RWPE1 (cell line): Measurements from ENCODE around the gene ABI1.

Experiments used
- CTCF ChIA-PET: fragments of 350-600 bp; sonication (Branson Sonifier 250); formaldehyde crosslinking; extraction: SDS; loops from one replicate; lab custom pipeline; 2021; lab: Yijun Ruan, JAX
- POLR2A ChIA-PET: fragments of 400-600 bp; formaldehyde crosslinking; extraction: SDS; loops from one replicate; lab custom pipeline; 2020; ENCODE audit warnings: antibody characterized with exemption; ENCODE audit not compliant: low non-redundant PET; lab: Yijun Ruan, JAX
- DNase-seq: peaks from one replicate; pipeline ENCODE4 v3.0.0; 2012; ENCODE audit warnings: low spot score
- H3K27ac ChIP-seq: fragments of 450-650 bp; 2 replicates; pipeline ENCODE4 v1.5.1; 2017
- TF ChIP-seq, protein P1 (sequence below): fragments of 450-650 bp; conservative IDR thresholded peaks from 2 replicates; pipeline ENCODE4 v1.5.1; 2017; ENCODE audit warnings: low read depth, mild to moderate bottlenecking

The ABI1 gene

DNA sequence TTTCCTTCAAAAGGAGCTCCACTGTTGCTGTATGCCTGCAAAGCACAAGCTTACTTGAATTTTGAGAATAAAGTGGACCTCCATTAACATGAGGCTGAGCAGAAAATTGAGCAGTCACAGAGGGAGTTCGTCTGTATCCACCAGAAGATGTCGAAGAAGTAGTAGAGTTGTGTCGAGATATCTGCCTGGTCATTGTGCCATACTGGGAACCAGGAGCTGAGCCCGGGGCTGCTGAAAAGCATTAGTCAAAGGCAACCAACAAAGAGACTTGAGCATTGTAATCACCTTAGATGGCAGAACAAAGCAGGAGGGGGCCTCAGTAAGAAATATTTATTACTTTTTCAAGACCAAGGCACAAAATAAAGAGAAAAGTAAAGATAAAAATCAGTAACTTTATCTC, 101.8 kb downstream of the ABI1 start:
- POLR2A ChIA-PET: no interaction called here
- no peak overlapping the region for H3K27ac ChIP-seq
- TF ChIP-seq, protein P1, sequence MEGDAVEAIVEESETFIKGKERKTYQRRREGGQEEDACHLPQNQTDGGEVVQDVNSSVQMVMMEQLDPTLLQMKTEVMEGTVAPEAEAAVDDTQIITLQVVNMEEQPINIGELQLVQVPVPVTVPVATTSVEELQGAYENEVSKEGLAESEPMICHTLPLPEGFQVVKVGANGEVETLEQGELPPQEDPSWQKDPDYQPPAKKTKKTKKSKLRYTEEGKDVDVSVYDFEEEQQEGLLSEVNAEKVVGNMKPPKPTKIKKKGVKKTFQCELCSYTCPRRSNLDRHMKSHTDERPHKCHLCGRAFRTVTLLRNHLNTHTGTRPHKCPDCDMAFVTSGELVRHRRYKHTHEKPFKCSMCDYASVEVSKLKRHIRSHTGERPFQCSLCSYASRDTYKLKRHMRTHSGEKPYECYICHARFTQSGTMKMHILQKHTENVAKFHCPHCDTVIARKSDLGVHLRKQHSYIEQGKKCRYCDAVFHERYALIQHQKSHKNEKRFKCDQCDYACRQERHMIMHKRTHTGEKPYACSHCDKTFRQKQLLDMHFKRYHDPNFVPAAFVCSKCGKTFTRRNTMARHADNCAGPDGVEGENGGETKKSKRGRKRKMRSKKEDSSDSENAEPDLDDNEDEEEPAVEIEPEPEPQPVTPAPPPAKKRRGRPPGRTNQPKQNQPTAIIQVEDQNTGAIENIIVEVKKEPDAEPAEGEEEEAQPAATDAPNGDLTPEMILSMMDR: no peak
- CTCF ChIA-PET: no interaction called here
- no peak for DNase-seq

DNA sequence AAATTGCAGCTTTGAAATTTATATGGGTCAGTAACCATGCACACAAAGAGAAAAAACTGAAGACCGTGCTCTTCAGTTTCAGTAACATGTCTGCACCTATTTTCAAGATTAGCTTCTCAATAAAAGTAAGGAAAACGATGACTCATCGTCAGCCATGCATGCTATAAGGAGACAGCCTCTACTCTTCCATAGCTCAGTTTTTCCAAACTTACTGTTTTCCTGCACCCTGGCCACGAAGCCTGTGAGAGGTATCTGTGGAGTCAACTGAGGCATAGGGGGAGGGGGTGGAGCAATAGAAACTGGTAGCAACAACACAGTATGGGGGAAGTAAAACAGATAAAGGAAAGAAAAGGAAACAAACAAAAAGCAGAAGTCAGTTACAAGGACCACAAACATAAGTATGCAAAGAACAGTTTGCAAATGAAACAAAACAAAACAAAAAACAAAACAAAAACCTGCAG, 105.3 kb downstream of the ABI1 start:
- TF ChIP-seq, protein P1: no peak
- no peak overlapping the region for H3K27ac ChIP-seq
- POLR2A ChIA-PET: no interaction called here
- CTCF ChIA-PET: interaction anchor here (0.5 to 1.3 kb wide), 5 partner anchors 11 to 126 kb away, joined by 3 to 4 read pairs (median 3); no protein-coding TSS in a partner anchor
- DNase-seq: peak; percentile 46

GRCh38 chr10:26746061-26746460, 114.7 kb downstream of the ABI1 start:
- ChIA-PET POLR2A (no interaction called here), CTCF (interaction anchor here (0.7 kb wide), 1 partner anchor 335 kb away, joined by 4 read pairs; no protein-coding TSS in a partner anchor)
- no peak for DNase-seq
- H3K27ac ChIP-seq: no peak overlapping the region
- TF ChIP-seq, protein P1: no peak

DNA sequence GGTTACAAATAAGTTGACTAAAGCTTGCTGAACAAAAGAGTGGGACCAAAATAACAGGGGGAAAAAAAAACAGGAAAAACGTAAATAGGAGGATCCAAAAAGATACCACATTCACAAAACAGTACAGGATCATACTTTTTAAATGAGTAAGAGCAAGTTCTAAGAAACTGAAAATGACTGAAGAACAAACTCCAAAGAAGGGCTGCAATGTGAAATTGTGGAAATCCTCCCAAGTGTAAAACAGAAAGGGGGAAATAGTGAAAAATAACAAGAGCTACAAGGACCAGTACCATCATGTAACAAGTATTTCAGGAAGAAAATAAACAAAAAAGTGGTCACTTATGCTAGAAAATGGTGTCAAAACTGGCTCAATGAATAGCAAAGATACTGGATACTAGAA, 116.9 kb downstream of the ABI1 start:
- TF ChIP-seq, protein P1: no peak
- POLR2A ChIA-PET: no interaction called here
- H3K27ac ChIP-seq: no peak overlapping the region
- DNase-seq: no peak
- CTCF ChIA-PET: no interaction called here

GRCh38 chr10:26743091-26743490, 117.7 kb downstream of the ABI1 start:
- TF ChIP-seq, protein P1: no peak

GRCh38 chr10:26741368-26741767, 119.4 kb downstream of the ABI1 start:
- DNase-seq: no peak
- ChIA-PET CTCF (no interaction called here), POLR2A (no interaction called here)
- H3K27ac ChIP-seq: no peak overlapping the region
- TF ChIP-seq, protein P1: no peak

More at GRCh38 chr10:26743091-26743490, 117.7 kb downstream of the ABI1 start:
- DNase-seq: no peak
- no peak overlapping the region for H3K27ac ChIP-seq
- ChIA-PET POLR2A (no interaction called here), CTCF (no interaction called here)
